CD4-positive, alpha-beta T cell treated with Interleukin-2 at 100 ng/mL for 4 hours (primary cell): ENCODE data around the gene IFNGR1.

Experiments
- DNase-seq: peaks from one replicate; pipeline ENCODE4 v3.0.0-alpha.2; 2020; ENCODE audit warnings: low spot score

The IFNGR1 gene

GRCh38 chr6:137149035-137149393 lies 70.2 kb downstream of the IFNGR1 start:
- DNase-seq = no peak

- DNase-seq = no peak
These were observed 70.7 kb downstream of the IFNGR1 start for GRCh38 chr6:137148306-137149034.
